Erythroblast (primary cell): ENCODE results near the gene GTF2A1L.

Experiments used
- GATA1 ChIP-seq: IDR thresholded peaks from 2 replicates; pipeline ENCODE4 v1.6.1; 2011; ENCODE audit warnings: low read depth, mild to moderate bottlenecking, control low read depth, low read length, moderate library complexity
- POLR2A ChIP-seq: IDR thresholded peaks from 2 replicates; pipeline ENCODE4 v1.6.1; 2011; ENCODE audit warnings: mild to moderate bottlenecking, low read length

DNA sequence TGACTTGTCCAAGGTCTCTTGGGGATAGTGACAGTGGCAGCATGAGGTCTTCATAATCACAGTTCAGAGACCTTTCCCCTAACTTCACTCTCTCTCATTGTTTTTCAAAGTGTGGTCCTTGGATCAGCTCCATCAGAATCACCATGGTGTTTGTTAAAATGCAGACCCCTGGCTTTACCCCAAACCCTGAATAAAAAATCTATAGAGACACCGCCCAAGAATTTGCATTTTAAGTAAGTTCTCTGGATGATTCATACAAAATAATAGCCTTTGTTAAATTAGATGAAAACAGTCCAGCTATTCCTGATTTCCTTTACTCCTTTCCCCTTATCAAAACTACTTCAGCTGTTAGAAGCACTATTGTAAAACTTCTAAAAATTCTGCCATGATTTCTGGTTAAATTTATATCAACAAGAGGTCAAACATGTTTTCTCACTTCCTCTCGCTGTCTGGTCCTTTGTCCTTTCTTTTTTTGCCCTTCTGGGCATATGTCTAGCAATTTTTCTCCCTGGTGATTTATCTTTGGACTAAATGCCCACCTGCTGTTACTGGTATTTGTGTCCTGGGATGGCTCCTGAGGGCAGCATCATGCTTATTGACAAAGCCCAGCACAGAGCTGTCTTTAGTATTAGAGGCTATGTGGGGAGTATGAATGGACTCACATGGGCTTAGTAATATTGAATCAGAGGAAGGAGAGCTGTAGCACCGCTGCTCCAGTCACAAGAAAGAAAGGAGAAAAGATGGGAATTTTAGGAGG is 74.5 kb downstream of the GTF2A1L start:
- TF ChIP-seq POLR2A (no peak), GATA1 (no peak)
